Motor neuron (in vitro differentiated cells): ENCODE data around the gene ARFGAP3. TPM values are rescaled to one million over a fixed set of nuclear protein-coding genes. Genes with fewer than 3 reads are reported as not detected.

Source experiments
- ATAC-seq, 8 experiments: fragments of 200-7000 bp; cut with Tn5 transposase; replicated peaks in 6 of 8; 2 replicates each; pipeline ENCODE4 v1.8.0; 2021; ENCODE audit warnings: mild to moderate bottlenecking in 8 of 8, moderate library complexity in 8 of 8
- H3K27ac ChIP-seq, 2 donors: fragments of 250-450 bp; sonication (Bioruptor Pico); 2 replicates each; pipeline ENCODE4 v1.9.0; 2021; ENCODE audit warnings: antibody characterized with exemption in 2 of 2, mild to moderate bottlenecking in 2 of 2, moderate library complexity in 1 of 2
- H3K4me1 ChIP-seq, 2 donors: fragments of 250-450 bp; sonication (Bioruptor Pico); replicated peaks in 1 of 2; 2 replicates each; pipeline ENCODE4 v1.6.1; 2021; ENCODE audit warnings: antibody characterized with exemption in 2 of 2, mild to moderate bottlenecking in 2 of 2, moderate library complexity in 1 of 2
- H3K4me3 ChIP-seq, 5 donors: fragments of 250-450 bp; sonication (Bioruptor Pico); 2 replicates each; pipeline ENCODE4 v1.9.0; 2021; ENCODE audit warnings: antibody characterized with exemption in 5 of 5, mild to moderate bottlenecking in 5 of 5, moderate library complexity in 4 of 5
- WGBS, 10 experiments: fragments of 450-650 bp; shearing (Covaris generic); methylation state at CpG; one replicate each; pipeline ENCODE4 v1.0.0; 2022; 5-methylcytosine and 5-hydroxymethylcytosine counted together
- in situ Hi-C, 9 experiments: fragments of 400-800 bp; cut with MboI; loops; one replicate each; pipeline ENCODE4 v1.15.0; 2021; ENCODE audit warnings: low sequenced_read_pairs in 9 of 9, low pct_unique_long_range_greater_than_20kb in 2 of 9; ENCODE audit not compliant: unreplicated experiment in 9 of 9
- total RNA-seq, 8 experiments: library from RNA; unstranded; fragments of 300-600 nt; gene quantifications; 2 replicates each; pipeline versions ENCODE4 v1.2.3 to v1.2.4, GENCODE V29; 2022

ARFGAP3 gene
- total RNA-seq, 8 experiments from 2014 or later: 22.3 to 64.2 (median 39.2) TPM

DNA sequence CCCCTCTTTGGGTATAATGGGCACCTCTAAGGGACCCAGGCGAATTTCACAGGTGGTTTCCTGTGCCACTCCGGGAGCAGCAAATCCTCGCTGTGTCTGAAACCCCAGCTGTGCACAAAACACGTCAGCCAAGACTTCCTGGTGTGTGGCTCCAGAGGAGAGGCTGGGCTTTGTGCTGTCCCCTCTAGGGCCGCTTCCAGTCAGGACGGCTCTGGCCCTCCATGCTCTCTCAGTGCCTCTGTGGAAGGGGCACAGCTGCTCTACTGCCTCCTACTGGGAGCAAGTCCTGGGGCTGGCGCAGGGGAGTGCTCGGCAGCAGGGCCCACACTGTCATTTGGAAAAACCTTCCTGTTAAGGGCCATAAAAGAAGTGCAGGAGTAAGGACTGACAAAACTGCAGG is 23.7 kb upstream of the ARFGAP3 start:
- Histone ChIP-seq H3K4me1 (no peaks in the 10 kb centered on the region), H3K4me3 (no peak overlapping the region), H3K27ac (no peak overlapping the region)
- ATAC-seq: no peak
- WGBS, 10 experiments: 60 to 95% (median 89%) methylated on average over 1 to 3 of the region's 8 CpGs; no CpG with 5 or more reads in 5 of the 10 experiments
- in situ Hi-C loops: no loop called here

DNA sequence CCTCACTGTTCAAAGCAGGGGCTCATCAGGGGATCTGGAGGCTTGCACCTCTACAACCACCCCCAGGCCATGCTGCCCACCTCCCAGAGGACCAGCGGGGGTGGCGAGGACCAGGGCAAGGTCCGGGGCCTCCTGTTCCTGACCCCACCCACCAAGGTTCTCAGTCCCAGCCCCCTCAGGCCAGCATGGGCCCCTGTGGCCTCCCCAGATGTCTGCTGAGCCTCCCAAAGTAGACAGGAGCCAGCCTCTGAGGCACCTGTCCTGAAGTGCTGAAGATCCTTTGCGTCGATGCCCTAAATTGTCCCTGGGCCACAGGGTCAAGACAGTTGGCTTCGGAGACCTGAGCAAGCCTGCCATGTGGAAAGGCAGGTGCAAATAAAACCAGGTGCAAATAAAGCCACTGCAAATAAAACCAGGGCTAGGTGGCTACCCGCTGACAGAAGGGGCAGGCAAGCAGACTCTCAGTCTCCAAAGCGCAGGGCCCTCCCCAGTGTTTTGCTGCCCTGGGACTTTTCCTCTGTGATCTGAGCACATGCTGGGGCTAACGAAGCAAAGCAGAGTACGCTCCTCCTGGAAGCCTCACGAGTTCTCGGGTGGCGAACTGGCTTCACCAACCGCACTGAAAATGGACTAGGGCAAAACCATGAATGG is 22.4 kb upstream of the ARFGAP3 start:
- no peak for ATAC-seq
- 87 to 100% (median 95%) methylated on average over 1 to 11 of the region's 14 CpGs; no CpG with 5 or more reads in 3 of the 10 experiments for WGBS, 10 experiments
- in situ Hi-C loops: no loop called here

DNA sequence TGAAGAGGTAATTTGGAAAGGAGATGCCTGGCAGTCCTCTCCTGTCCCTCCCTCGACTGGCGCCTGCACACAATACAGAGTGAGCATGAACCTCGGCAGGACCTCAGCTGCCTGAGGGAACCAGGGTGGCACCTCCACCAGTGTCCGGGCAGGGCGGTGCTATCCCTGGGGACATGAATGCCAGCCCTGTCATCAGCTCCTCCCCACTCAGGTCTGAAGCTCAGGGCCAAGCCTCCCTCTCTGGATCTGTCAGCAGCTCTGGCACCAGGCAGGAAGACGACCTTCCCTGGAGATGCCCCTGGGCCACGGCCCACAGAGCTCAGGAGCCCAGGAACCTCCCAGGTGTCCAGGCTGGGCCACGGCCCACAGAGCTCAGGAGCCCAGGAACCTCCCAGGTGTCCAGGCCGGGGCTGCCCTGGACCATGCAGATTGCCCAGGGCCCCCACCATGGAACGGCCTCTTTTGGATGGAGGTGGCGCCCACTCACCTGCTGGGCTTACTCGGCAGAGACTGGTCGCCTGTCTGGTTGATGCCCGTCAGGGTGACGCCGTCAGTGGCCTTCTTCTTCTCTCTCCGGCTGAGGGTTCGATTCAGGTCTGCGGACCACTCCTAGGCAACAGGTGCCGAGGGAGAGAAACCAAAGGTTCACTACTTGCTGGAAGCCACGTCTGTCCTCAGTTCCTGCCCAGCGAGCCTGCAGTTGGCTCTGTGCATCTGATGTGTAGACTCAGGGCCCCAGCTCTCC is 21.7 kb upstream of the ARFGAP3 start:
- 68 to 100% (median 96%) methylated on average over 1 to 12 of the region's 22 CpGs; no CpG with 5 or more reads in 4 of the 10 experiments for WGBS, 10 experiments
- in situ Hi-C loops: no loop called here
- no peak overlapping the region for H3K4me3 ChIP-seq
- H3K4me1 ChIP-seq: no peaks in the 10 kb centered on the region
- no peak overlapping the region for H3K27ac ChIP-seq
- no peak for ATAC-seq

More for the DNA sequence above, 22.4 kb upstream of the ARFGAP3 start:
- no peak overlapping the region for H3K27ac ChIP-seq
- no peaks in the 10 kb centered on the region for H3K4me1 ChIP-seq
- H3K4me3 ChIP-seq: no peak overlapping the region

DNA sequence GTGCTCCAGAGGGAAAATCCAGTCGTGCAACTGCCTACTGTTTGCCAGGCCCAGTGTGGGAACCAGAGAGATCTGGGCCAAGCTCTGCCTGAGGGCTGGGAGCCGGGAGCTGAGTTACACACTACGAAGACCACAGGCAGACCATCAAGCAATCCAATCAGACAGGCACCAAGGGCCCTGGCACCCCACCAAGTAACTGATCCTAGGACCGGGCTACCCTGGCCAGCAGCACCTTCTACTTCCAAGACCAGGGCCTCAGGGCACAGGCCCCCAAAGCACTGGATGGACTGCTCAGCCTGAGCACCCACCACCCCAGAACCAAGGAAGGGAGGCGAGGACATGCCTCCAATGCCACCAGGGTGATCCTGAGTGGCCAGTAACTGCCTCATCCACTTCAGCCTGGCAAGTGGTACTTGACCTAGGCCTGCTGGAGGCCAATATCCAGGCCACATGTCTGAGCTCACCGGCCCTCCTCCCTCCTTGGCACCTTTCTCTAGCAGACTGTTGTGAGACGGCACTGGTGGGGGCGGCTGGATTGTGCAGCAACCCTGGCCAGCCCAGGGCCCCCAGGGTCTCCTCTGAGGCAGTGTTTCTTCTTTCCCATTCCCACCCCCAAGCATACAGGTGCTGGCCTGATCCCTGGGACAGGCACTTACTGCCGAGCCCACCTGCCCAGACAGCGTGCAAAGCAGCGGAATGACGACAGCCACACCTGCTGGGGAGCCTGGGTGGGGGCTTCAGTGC is 20.7 kb upstream of the ARFGAP3 start:
- H3K27ac ChIP-seq: no peak overlapping the region
- in situ Hi-C loops: no loop called here
- no peaks in the 10 kb centered on the region for H3K4me1 ChIP-seq
- no peak overlapping the region for H3K4me3 ChIP-seq
- no peak for ATAC-seq
- WGBS, 10 experiments: 67 to 100% (median 100%) methylated on average over 1 to 5 of the region's 12 CpGs; no CpG with 5 or more reads in 2 of the 10 experiments

DNA sequence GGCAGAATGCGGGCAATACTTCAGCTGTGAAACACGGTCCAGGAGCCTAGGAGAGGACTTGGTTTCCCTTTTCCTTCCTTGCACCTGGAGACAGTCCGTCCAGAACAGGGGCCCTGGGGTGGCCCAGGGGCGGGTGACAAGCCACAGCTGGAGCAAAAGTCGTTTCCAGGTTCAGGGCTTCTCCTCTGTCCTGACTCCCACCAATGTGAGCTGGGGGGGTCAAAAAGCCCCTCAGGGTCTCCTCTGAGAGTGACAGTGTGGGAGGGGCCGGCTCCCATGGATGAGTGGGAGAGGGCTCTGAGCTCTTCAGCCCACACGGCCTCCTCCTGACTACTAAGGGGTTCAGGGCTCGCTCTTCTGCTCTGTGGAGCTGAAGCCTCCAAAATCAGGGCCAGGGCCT is 20.1 kb upstream of the ARFGAP3 start:
- in situ Hi-C loops: no loop called here
- ATAC-seq: peak in 1 of 8 experiments; percentile 12
- Histone ChIP-seq H3K27ac (no peak overlapping the region), H3K4me3 (no peak overlapping the region), H3K4me1 (no peaks in the 10 kb centered on the region)
- 60 to 100% (median 85%) methylated on average over 1 to 3 of the region's 8 CpGs; no CpG with 5 or more reads in 5 of the 10 experiments for WGBS, 10 experiments

DNA sequence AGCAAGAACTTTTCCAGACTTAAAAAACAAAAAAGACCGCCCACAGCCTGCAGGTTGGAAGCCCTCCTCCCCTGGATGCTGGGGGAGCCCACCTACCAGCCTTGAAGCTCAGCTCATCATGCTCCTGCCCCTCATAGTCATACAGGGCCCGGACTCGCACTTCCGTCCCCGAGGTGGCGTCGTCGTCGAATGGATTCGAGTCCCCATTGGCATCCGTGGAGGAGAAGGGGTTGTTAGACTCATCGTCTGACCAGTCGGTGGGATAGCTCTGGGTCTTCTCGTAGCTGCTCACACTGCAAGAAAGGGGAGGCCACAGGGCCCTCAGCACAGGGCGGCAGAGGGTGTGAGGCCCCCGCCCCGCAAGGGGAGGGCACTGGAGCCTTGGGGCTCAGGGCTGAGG is 19.0 kb upstream of the ARFGAP3 start:
- Histone ChIP-seq H3K4me1 (no peaks in the 10 kb centered on the region), H3K4me3 (no peak overlapping the region), H3K27ac (no peak overlapping the region)
- WGBS, 10 experiments: 95 to 100% (median 98%) methylated on average over 3 to 10 of the region's 17 CpGs; no CpG with 5 or more reads in 7 of the 10 experiments
- peak in 1 of 8 experiments; percentile 7 for ATAC-seq
- in situ Hi-C loops: no loop called here

DNA sequence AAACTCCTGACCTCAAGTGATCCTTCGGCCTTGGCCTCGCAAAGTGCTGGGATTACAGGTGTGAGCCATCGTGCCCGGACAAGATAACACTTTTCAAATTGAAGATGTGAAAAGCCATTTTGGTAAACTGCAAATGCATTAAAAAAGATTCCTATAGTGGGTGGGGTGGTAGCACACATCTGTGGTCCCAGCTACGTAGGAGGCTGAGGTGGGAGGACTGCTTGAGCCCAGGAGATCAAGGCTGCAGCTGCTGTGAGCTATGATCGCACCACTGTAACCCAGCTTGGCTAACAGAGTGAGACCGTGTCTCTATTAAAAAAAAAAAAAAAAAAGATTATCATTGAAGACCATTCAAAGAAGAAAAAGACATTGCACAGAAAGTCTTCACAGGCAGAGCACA is 16.9 kb upstream of the ARFGAP3 start:
- Histone ChIP-seq H3K4me1 (no peaks in the 10 kb centered on the region), H3K4me3 (no peak overlapping the region), H3K27ac (no peak overlapping the region)
- in situ Hi-C loops: no loop called here
- WGBS, 10 experiments: 93 to 100% (median 100%) methylated on average over 1 to 5 of the region's 7 CpGs; no CpG with 5 or more reads in 5 of the 10 experiments
- ATAC-seq: no peak

DNA sequence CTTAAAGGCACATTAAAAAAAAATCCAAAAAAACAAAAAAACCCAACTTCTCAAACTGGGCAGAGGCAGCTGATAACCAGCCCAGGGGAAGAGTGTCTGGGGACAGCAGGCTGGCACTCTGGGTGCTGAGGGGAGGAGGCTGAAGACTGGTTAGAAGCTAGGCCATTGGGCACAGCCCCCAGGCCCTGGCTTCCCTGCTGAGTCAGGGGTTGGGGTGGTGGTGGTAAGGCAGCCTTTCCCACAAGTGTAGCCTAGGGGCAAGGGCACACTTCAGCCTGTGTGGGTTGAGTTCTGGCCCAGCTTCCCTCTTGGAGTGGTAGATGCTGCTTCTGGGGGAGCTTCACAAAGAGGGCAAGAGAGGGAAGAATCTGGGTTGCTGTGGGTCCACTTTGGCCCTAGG is 16.3 kb upstream of the ARFGAP3 start:
- Histone ChIP-seq H3K27ac (no peak overlapping the region), H3K4me3 (no peak overlapping the region), H3K4me1 (no peaks in the 10 kb centered on the region)
- in situ Hi-C loops: no loop called here
- ATAC-seq: peak in 2 of 8 experiments; percentile 20 to 25

DNA sequence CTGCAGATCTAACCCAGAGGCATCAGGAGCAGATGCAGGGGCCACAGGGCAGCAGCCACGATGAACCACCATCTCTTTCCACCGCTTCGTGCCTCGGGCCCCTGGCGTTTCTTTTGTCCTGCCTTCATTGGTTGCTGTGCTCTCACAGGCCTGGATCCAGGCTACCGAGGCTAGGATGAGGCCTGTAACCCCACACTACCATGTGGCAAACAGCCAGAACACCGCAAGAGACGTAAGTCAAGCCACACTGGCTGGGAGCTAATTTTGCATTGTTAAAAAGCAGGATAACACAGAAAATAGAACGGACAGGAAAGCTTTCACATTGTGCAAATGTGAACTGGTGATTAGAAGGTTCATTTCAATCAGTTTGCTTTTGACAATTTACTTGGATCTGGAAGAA is 15.7 kb upstream of the ARFGAP3 start:
- H3K4me3 ChIP-seq: no peak overlapping the region
- 16 to 100% (median 74%) methylated on average over 1 to 8 of the region's 9 CpGs for WGBS, 10 experiments
- in situ Hi-C loops: no loop called here
- peaks cover 0 to 3% of the 10 kb centered on the region in 2 donors for H3K4me1 ChIP-seq
- H3K27ac ChIP-seq: no peak overlapping the region
- peak in 2 of 8 experiments; percentile 41 to 47 for ATAC-seq

DNA sequence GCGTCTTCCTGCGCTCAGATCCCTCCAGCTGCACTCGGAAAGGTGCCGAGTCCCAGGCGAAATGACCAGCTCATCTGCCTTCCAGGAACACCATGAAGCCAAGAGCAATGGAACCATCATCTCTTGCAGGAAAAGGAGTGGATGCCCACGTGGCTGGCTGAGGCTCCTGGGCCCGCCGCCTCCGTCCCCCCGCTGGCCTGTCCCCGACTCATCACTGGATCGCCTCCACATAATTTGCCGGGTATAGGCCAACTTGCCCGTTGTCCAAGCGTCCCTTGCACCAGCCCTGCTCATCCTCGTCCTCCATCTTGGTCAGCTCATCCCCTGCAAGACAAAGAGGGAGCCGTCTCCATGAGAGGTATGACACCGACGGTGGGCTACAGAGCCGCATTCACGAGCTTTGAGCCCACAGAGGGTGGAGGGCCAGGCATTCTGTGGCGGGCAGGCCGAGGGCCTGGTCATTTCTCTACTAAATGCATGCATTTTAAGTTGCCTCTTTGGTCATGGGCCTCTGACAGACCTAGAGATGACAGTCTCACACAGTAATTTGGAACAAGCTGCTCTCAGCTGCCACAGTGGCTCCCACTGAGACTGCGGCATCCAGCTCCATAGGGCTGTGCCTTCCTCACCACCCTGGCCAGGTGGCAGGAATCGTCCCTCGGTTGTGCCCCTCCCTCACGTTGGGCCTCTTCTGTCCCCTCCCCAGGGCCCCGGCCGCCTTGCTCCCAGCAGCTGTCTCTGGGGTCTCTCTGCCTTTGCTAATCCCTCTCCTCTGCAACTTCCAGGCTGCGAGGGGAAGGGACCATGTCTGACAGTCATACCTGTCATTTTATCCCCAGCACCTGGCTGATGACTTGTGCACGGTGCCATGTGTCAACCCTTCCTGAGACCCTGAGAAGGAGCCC is 14.3 kb upstream of the ARFGAP3 start:
- WGBS, 10 experiments: 90 to 100% (median 96%) methylated on average over 2 to 11 of the region's 31 CpGs; no CpG with 5 or more reads in 2 of the 10 experiments
- H3K4me3 ChIP-seq: no peak overlapping the region
- peaks cover 2 to 3% of the 10 kb centered on the region in 2 donors for H3K4me1 ChIP-seq
- H3K27ac ChIP-seq: no peak overlapping the region
- in situ Hi-C loops: no loop called here
- no peak for ATAC-seq

DNA sequence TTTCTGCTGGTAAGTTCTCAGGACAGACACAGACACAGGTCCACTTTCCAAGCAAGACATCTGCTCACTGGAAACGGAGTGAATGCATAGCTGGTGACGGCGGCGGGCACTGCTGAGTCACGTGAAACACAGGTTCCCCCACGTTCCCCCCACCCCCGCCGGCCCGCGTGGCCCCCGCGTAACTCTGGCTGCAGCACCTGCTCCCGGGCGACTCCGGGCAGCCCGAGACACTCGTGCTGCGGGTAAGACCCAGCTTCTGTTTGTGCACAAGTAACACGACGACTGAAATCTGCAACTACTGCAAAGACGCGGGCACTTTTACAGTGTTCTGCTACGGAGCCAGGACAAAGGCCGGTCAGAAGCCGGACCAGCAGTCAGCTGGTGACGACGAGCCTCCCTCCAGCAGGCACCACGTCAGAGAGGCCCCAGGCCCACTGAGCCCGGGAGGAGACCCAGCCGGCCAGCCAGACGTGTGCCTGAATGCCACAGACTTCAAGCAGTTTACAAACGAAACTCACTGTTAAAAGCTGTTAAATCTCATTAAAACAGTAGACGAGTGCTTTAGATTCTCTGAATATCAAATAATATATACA is 12.9 kb upstream of the ARFGAP3 start:
- in situ Hi-C loops: no loop called here
- H3K27ac ChIP-seq: no peak overlapping the region
- peak in 1 of 8 experiments; percentile 1 for ATAC-seq
- WGBS, 10 experiments: 80 to 100% (median 89%) methylated on average over 1 to 4 of the region's 33 CpGs; no CpG with 5 or more reads in 5 of the 10 experiments
- peaks cover 2 to 3% of the 10 kb centered on the region in 2 donors for H3K4me1 ChIP-seq
- no peak overlapping the region for H3K4me3 ChIP-seq

DNA sequence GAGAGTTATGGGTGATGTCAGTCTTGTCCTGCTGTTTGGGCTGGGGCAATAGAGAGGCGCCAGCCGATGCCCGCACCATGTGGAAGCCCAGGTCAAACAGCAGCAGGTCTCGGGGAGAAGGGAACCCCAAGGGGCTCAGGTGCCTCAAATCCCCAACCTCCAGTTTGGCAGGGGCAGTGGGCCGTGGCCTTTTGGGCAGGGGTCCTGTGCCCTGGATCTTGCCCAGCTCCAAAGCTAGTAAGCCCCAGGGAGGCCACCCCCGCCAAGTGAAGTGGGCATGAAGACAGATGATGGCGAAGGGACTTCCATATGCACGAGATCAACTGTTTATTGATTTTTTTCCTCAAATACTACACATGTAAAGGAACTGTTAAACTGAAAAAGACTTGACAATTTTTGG is 12.4 kb upstream of the ARFGAP3 start:
- Histone ChIP-seq H3K27ac (no peak overlapping the region), H3K4me3 (no peak overlapping the region), H3K4me1 (peaks cover 2 to 3% of the 10 kb centered on the region in 2 donors)
- no peak for ATAC-seq
- WGBS, 10 experiments: 83 to 100% (median 100%) methylated on average over 1 to 4 of the region's 8 CpGs; no CpG with 5 or more reads in 1 of the 10 experiments
- in situ Hi-C loops: no loop called here
